ENCODE measurements around the gene SLC10A6.

- TF ChIP-seq POLR2A (IDR thresholded peaks at IDR 0.05): no peak
- TF ChIP-seq, protein P1, sequence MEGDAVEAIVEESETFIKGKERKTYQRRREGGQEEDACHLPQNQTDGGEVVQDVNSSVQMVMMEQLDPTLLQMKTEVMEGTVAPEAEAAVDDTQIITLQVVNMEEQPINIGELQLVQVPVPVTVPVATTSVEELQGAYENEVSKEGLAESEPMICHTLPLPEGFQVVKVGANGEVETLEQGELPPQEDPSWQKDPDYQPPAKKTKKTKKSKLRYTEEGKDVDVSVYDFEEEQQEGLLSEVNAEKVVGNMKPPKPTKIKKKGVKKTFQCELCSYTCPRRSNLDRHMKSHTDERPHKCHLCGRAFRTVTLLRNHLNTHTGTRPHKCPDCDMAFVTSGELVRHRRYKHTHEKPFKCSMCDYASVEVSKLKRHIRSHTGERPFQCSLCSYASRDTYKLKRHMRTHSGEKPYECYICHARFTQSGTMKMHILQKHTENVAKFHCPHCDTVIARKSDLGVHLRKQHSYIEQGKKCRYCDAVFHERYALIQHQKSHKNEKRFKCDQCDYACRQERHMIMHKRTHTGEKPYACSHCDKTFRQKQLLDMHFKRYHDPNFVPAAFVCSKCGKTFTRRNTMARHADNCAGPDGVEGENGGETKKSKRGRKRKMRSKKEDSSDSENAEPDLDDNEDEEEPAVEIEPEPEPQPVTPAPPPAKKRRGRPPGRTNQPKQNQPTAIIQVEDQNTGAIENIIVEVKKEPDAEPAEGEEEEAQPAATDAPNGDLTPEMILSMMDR (IDR thresholded peaks at IDR 0.05): no peak
Observed at GRCh38 chr4:86878640-86879039, 29.5 kb upstream of the SLC10A6 start.

All from right lobe of liver (tissue), 4 donors.